Naive thymus-derived CD8-positive, alpha-beta T cell (primary cell): ENCODE data around the gene PPP1R37. TPM values are rescaled to one million over a fixed set of nuclear protein-coding genes. Genes with fewer than 3 reads are reported as not detected.

Experiments
- ATAC-seq, 2 donors: fragments of 150-1000 bp; cut with Tn5 transposase in 1 of 2; sonication (Bioruptor Pico), chemical (Tn5 transposase) in 1 of 2; 1 replicate in 1 of 2; 2 replicates in 1 of 2; pipeline ENCODE4 v1.10.0; 2021; ENCODE audit warnings: mild to moderate bottlenecking in 2 of 2, moderate library complexity in 2 of 2
- POLR2A ChIA-PET: fragments of 350-600 bp; sonication (Branson Sonifier 250); formaldehyde crosslinking; loops from one replicate; lab custom pipeline; 2021; ENCODE audit warnings: antibody characterized with exemption; lab: Charles Lee
- DNase-seq, 10 donors: peaks; one replicate each; pipeline versions ENCODE4 v3.0.0 to v3.0.0-alpha.2; 2020 to 2022
- H3K27ac Mint-ChIP-seq, 10 donors: one replicate each; pipeline ENCODE4 v1.8.0; 2020 to 2022; ENCODE audit warnings: mild to moderate bottlenecking in 10 of 10, mixed read lengths in 10 of 10, moderate library complexity in 4 of 10, inconsistent platforms in 1 of 10
- H3K27me3 Mint-ChIP-seq, 5 donors: one replicate each; pipeline ENCODE4 v1.8.0; 2021 to 2022; ENCODE audit warnings: mixed read lengths in 5 of 5
- H3K36me3 Mint-ChIP-seq, 3 donors: one replicate each; pipeline ENCODE4 v1.8.0; 2020 to 2022; ENCODE audit warnings: mixed read lengths in 3 of 3, mild to moderate bottlenecking in 2 of 3, inconsistent platforms in 1 of 3
- H3K4me1 Mint-ChIP-seq, 4 donors: one replicate each; pipeline ENCODE4 v1.8.0; 2021 to 2022; ENCODE audit warnings: mixed read lengths in 4 of 4
- H3K4me3 Mint-ChIP-seq, 10 donors: one replicate each; pipeline ENCODE4 v1.8.0; 2020 to 2022; ENCODE audit warnings: mild to moderate bottlenecking in 10 of 10, mixed read lengths in 10 of 10, moderate library complexity in 6 of 10, inconsistent platforms in 1 of 10
- H3K9me3 Mint-ChIP-seq, 9 donors: one replicate each; pipeline ENCODE4 v1.8.0; 2020 to 2022; ENCODE audit warnings: mixed read lengths in 9 of 9, mild to moderate bottlenecking in 3 of 9, inconsistent platforms in 1 of 9, moderate library complexity in 1 of 9
- polyA plus RNA-seq, 3 donors: library from polyadenylated mRNA; unstranded; fragments of 300-500 nt; fragmentation: Illumina TruSeq; gene quantifications; one replicate each; pipeline ENCODE4 v1.2.3, GENCODE V29; 2021
- total RNA-seq, 8 experiments: library from RNA in 2 of 8; stranded (reverse) in 2 of 8; gene quantifications; one replicate each; pipeline ENCODE4 v1.2.3 and lab custom pipeline; 2021 to 2026

Gene PPP1R37
- total and polyA plus RNA-seq, 5 experiments from 2014 or later: 0.40 to 33.3 (median 2.0) TPM

- POLR2A ChIA-PET: interaction anchor here (1.7 kb wide), 2 partner anchors 55 to 59 kb away, joined by 4 to 7 read pairs; partner anchors contain the start of gene CLASRP
- H3K4me3 Mint-ChIP-seq: peak overlapping the region in 8 of 10 donors; percentile 26 to 74 (median 50)
Observed at GRCh38 chr19:45097776-45098520, 5.0 kb downstream of the PPP1R37 start.

GRCh38 chr19:45098521-45099466 lies 5.8 kb downstream of the PPP1R37 start:
- ATAC-seq (peak in 1 of 2 donors; percentile 24), DNase-seq (no peak)
- peaks cover 0 to 2% (median 0%) of the 10 kb centered on the region in 3 donors for H3K36me3 Mint-ChIP-seq
- no peaks in the 10 kb centered on the region for H3K9me3 Mint-ChIP-seq
- H3K27ac Mint-ChIP-seq: peak overlapping the region; percentile 19 to 90 (median 73)
- POLR2A ChIA-PET: interaction anchor here (1.7 kb wide), 2 partner anchors 54 to 60 kb away, joined by 4 to 7 read pairs; partner anchors contain the start of gene CLASRP
- H3K4me1 Mint-ChIP-seq: peaks cover 55 to 90% (median 86%) of the 10 kb centered on the region in 4 donors
- peak overlapping the region in 7 of 10 donors; percentile 32 to 74 (median 56) for H3K4me3 Mint-ChIP-seq
- no peaks in the 10 kb centered on the region for H3K27me3 Mint-ChIP-seq

More at GRCh38 chr19:45097776-45098520, 5.0 kb downstream of the PPP1R37 start:
- Mint-ChIP-seq H3K9me3 (no peaks in the 10 kb centered on the region), H3K36me3 (peaks cover 0 to 2% (median 0%) of the 10 kb centered on the region in 3 donors), H3K27me3 (no peaks in the 10 kb centered on the region), H3K27ac (peak overlapping the region in 9 of 10 donors; percentile 47 to 90 (median 73)), H3K4me1 (peaks cover 57 to 90% (median 84%) of the 10 kb centered on the region in 4 donors)
- ATAC-seq (no peak), DNase-seq (no peak)

- peak overlapping the region in 9 of 10 donors; percentile 35 to 86 (median 67) for H3K27ac Mint-ChIP-seq
- H3K9me3 Mint-ChIP-seq: no peaks in the 10 kb centered on the region
- peaks cover 55 to 90% (median 86%) of the 10 kb centered on the region in 4 donors for H3K4me1 Mint-ChIP-seq
- no peak for DNase-seq
- peaks cover 0 to 2% (median 0%) of the 10 kb centered on the region in 3 donors for H3K36me3 Mint-ChIP-seq
- peak overlapping the region in 4 of 10 donors; percentile 23 to 45 (median 38) for H3K4me3 Mint-ChIP-seq
- POLR2A ChIA-PET: interaction anchor here (1.7 kb wide), 1 partner anchor 53 kb away, joined by 7 read pairs; no protein-coding TSS in a partner anchor
- H3K27me3 Mint-ChIP-seq: no peaks in the 10 kb centered on the region
- no peak for ATAC-seq
Observed at GRCh38 chr19:45099467-45100191, 6.7 kb downstream of the PPP1R37 start.

- no peaks in the 10 kb centered on the region for H3K27me3 Mint-ChIP-seq
- H3K36me3 Mint-ChIP-seq: peaks cover 0 to 2% (median 0%) of the 10 kb centered on the region in 3 donors
- no peaks in the 10 kb centered on the region for H3K9me3 Mint-ChIP-seq
- H3K4me3 Mint-ChIP-seq: peak overlapping the region in 2 of 10 donors; percentile 18 to 54
- H3K4me1 Mint-ChIP-seq: peaks cover 56 to 91% (median 86%) of the 10 kb centered on the region in 4 donors
- no peak for ATAC-seq
- DNase-seq: no peak
- POLR2A ChIA-PET: no interaction called here
- peak overlapping the region in 4 of 10 donors; percentile 33 to 81 (median 58) for H3K27ac Mint-ChIP-seq
Observed at GRCh38 chr19:45100201-45100600, 7.2 kb downstream of the PPP1R37 start.

- ATAC-seq: no peak
- no peak for DNase-seq
- Mint-ChIP-seq H3K4me1 (peaks cover 59 to 93% (median 87%) of the 10 kb centered on the region in 4 donors), H3K9me3 (no peaks in the 10 kb centered on the region), H3K27me3 (no peaks in the 10 kb centered on the region), H3K36me3 (peaks cover 0 to 2% (median 0%) of the 10 kb centered on the region in 3 donors), H3K4me3 (no peak overlapping the region), H3K27ac (peak overlapping the region in 7 of 10 donors; percentile 29 to 84 (median 72))
- POLR2A ChIA-PET: interaction anchor here (1.0 kb wide), 1 partner anchor 8 kb away, joined by 4 read pairs; the partner anchor contains the start of gene PPP1R37
Observed at GRCh38 chr19:45100846-45101252, 7.9 kb downstream of the PPP1R37 start.

- Mint-ChIP-seq H3K4me1 (peaks cover 49 to 88% (median 82%) of the 10 kb centered on the region in 4 donors), H3K9me3 (no peaks in the 10 kb centered on the region), H3K4me3 (peak overlapping the region in 1 of 10 donors; percentile 7), H3K27me3 (no peaks in the 10 kb centered on the region), H3K27ac (peak overlapping the region in 7 of 10 donors; percentile 25 to 93 (median 75)), H3K36me3 (peaks cover 0 to 2% (median 0%) of the 10 kb centered on the region in 3 donors)
- DNase-seq (no peak), ATAC-seq (no peak)
- POLR2A ChIA-PET: interaction anchor here (1.0 kb wide), 2 partner anchors 9 to 20 kb away, joined by 3 to 4 read pairs; partner anchors contain the start of gene PPP1R37
Observed at GRCh38 chr19:45101806-45102205, 8.8 kb downstream of the PPP1R37 start.

GRCh38 chr19:45102481-45102880 lies 9.5 kb downstream of the PPP1R37 start:
- Mint-ChIP-seq H3K4me3 (peak overlapping the region in 5 of 10 donors; percentile 11 to 76 (median 61)), H3K9me3 (no peaks in the 10 kb centered on the region), H3K36me3 (peaks cover 0 to 2% (median 0%) of the 10 kb centered on the region in 3 donors), H3K27me3 (no peaks in the 10 kb centered on the region), H3K27ac (peak overlapping the region in 6 of 10 donors; percentile 61 to 93 (median 80)), H3K4me1 (peaks cover 44 to 83% (median 76%) of the 10 kb centered on the region in 4 donors)
- POLR2A ChIA-PET: interaction anchor here (0.8 to 4.5 kb wide), 9 partner anchors 10 to 76 kb away, joined by 3 to 42 read pairs (median 8); partner anchors contain the start of genes BLOC1S3, PPP1R37 and TRAPPC6A
- DNase-seq: no peak
- ATAC-seq: no peak

- H3K27ac Mint-ChIP-seq: peak overlapping the region; percentile 61 to 93 (median 88)
- POLR2A ChIA-PET: interaction anchor here (0.6 to 4.5 kb wide), 12 partner anchors 10 to 1759 kb away, joined by 3 to 42 read pairs (median 5); partner anchors contain the start of genes BLOC1S3, GEMIN7, PPP1R37 and TRAPPC6A
- H3K4me3 Mint-ChIP-seq: peak overlapping the region; percentile 36 to 82 (median 75)
- DNase-seq (peak in 7 of 10 donors; percentile 35 to 76 (median 55)), ATAC-seq (peak; percentile 91 to 93)
- H3K27me3 Mint-ChIP-seq: no peaks in the 10 kb centered on the region
- H3K9me3 Mint-ChIP-seq: no peaks in the 10 kb centered on the region
- peaks cover 0 to 2% (median 0%) of the 10 kb centered on the region in 3 donors for H3K36me3 Mint-ChIP-seq
- peaks cover 39 to 82% (median 73%) of the 10 kb centered on the region in 4 donors for H3K4me1 Mint-ChIP-seq
Observed at GRCh38 chr19:45103156-45103507, 10.2 kb downstream of the PPP1R37 start.

GRCh38 chr19:45103508-45104319 lies 10.7 kb downstream of the PPP1R37 start:
- H3K4me1 Mint-ChIP-seq: peaks cover 34 to 77% (median 69%) of the 10 kb centered on the region in 4 donors

GRCh38 chr19:45104658-45105349 lies 11.8 kb downstream of the PPP1R37 start:
- Mint-ChIP-seq H3K4me1 (peaks cover 30 to 71% (median 65%) of the 10 kb centered on the region in 4 donors), H3K27ac (peak overlapping the region; percentile 71 to 97 (median 92)), H3K27me3 (no peaks in the 10 kb centered on the region), H3K9me3 (no peaks in the 10 kb centered on the region), H3K36me3 (no peaks in the 10 kb centered on the region), H3K4me3 (peak overlapping the region; percentile 23 to 88 (median 77))
- ATAC-seq (peak in 1 of 2 donors; percentile 42), DNase-seq (no peak)
- POLR2A ChIA-PET: interaction anchor here (0.9 to 4.5 kb wide), 4 partner anchors 8 to 74 kb away, joined by 3 to 42 read pairs (median 12); partner anchors contain the start of genes BLOC1S3, PPP1R37 and TRAPPC6A

More at GRCh38 chr19:45103508-45104319, 10.7 kb downstream of the PPP1R37 start:
- peaks cover 0 to 2% (median 0%) of the 10 kb centered on the region in 3 donors for H3K36me3 Mint-ChIP-seq
- no peaks in the 10 kb centered on the region for H3K27me3 Mint-ChIP-seq
- peak; percentile 45 to 62 for ATAC-seq
- DNase-seq: no peak
- H3K9me3 Mint-ChIP-seq: no peaks in the 10 kb centered on the region
- POLR2A ChIA-PET: interaction anchor here (0.6 to 4.5 kb wide), 12 partner anchors 9 to 1758 kb away, joined by 3 to 42 read pairs (median 5); partner anchors contain the start of genes BLOC1S3, GEMIN7, PPP1R37 and TRAPPC6A
- peak overlapping the region; percentile 63 to 97 (median 90) for H3K27ac Mint-ChIP-seq
- peak overlapping the region; percentile 36 to 82 (median 75) for H3K4me3 Mint-ChIP-seq
